IMR-90 (cell line): Measurements from ENCODE around the gene GPX4. TPM values are rescaled to one million over a fixed set of nuclear protein-coding genes. Genes with fewer than 3 reads are reported as not detected.

Experiments
- ATAC-seq: fragments of 200-7000 bp; cut with Tn5 transposase; 2 replicates; pipeline ENCODE4 v1.9.1; 2020; ENCODE audit warnings: low read depth, mild to moderate bottlenecking, moderate library complexity
- BruUV-seq: library from RNA; stranded (reverse); fragments of 400-500 nt; replicated peaks from 2 replicates; lab custom pipeline; 2021; lab: Mats Ljungman, UMichigan
- CTCF ChIA-PET: fragments of 300-600 bp; formaldehyde crosslinking; extraction: SDS; loops from one replicate; lab custom pipeline; 2021; ENCODE audit warnings: antibody characterized with exemption; lab: Yijun Ruan, JAX
- POLR2A ChIA-PET: fragments of 300-600 bp; sonication (Branson Sonifier 250); formaldehyde crosslinking; loops from one replicate; lab custom pipeline; 2022; ENCODE audit warnings: antibody characterized with exemption; ENCODE audit not compliant: unreplicated experiment; lab: Charles Lee
- DNase-seq: peaks from one replicate; pipeline ENCODE4 v3.0.0; 2013
- H2AFZ ChIP-seq: replicated peaks from 2 replicates; pipeline ENCODE3; 2013; ENCODE audit warnings: low read length, mild to moderate bottlenecking; ENCODE audit not compliant: poor library complexity
- H2AK5ac ChIP-seq: 2 replicates; pipeline ENCODE4 v1.6.1; 2013; ENCODE audit warnings: low read depth, low read length, inconsistent platforms
- H2AK9ac ChIP-seq: replicated peaks from 2 replicates; pipeline ENCODE3; 2013; ENCODE audit warnings: mild to moderate bottlenecking, low read depth, low read length, moderate library complexity; ENCODE audit not compliant: poor library complexity
- H2BK120ac ChIP-seq: 2 replicates; pipeline ENCODE4 v1.6.1; 2013; ENCODE audit warnings: low read depth, low read length, inconsistent platforms
- H2BK15ac ChIP-seq: 3 replicates; pipeline ENCODE4 v1.6.1; 2013; ENCODE audit warnings: low read depth, low read length, inconsistent platforms
- H2BK20ac ChIP-seq: 2 replicates; pipeline ENCODE4 v1.6.1; 2013; ENCODE audit warnings: low read depth, mild to moderate bottlenecking, inconsistent platforms, low read length, moderate library complexity
- H2BK5ac ChIP-seq: 2 replicates; pipeline ENCODE4 v1.6.1; 2013; ENCODE audit warnings: mild to moderate bottlenecking, low read depth, low read length, inconsistent platforms; ENCODE audit not compliant: poor library complexity, severe bottlenecking
- H3K14ac ChIP-seq: replicated peaks from 2 replicates; pipeline ENCODE4 v1.6.1; 2013; ENCODE audit warnings: low read depth, low read length, inconsistent platforms
- H3K18ac ChIP-seq: 2 replicates; pipeline ENCODE4 v1.6.1; 2013; ENCODE audit warnings: low read depth, low read length, control low read depth
- H3K23ac ChIP-seq: 2 replicates; pipeline ENCODE4 v1.6.1; 2013; ENCODE audit warnings: low read depth, low read length, inconsistent platforms
- H3K27ac ChIP-seq: 2 replicates; pipeline ENCODE4 v1.5.1; 2013; ENCODE audit warnings: mild to moderate bottlenecking, control low read depth, low read length; ENCODE audit not compliant: insufficient read depth
- H3K27me3 ChIP-seq: 2 replicates; pipeline ENCODE4 v1.6.1; 2013; ENCODE audit warnings: low read length; ENCODE audit not compliant: control insufficient read depth, insufficient read depth
- H3K36me3 ChIP-seq: 2 replicates; pipeline ENCODE4 v1.6.1; 2013; ENCODE audit warnings: low read length, mixed read lengths; ENCODE audit not compliant: control insufficient read depth, insufficient read depth
- H3K4ac ChIP-seq: 2 replicates; pipeline ENCODE4 v1.6.1; 2013; ENCODE audit warnings: low read depth, low read length, inconsistent platforms
- H3K4me1 ChIP-seq: 2 replicates; pipeline ENCODE4 v1.6.1; 2013; ENCODE audit warnings: low read length, mixed read lengths; ENCODE audit not compliant: control insufficient read depth, insufficient read depth
- H3K4me2 ChIP-seq: 2 replicates; pipeline ENCODE4 v1.6.1; 2013; ENCODE audit warnings: low read depth, mild to moderate bottlenecking, control low read depth, low read length, moderate library complexity
- H3K4me3 ChIP-seq: 2 replicates; pipeline ENCODE4 v1.5.1; 2013; ENCODE audit warnings: low read depth, mild to moderate bottlenecking, control low read depth, low read length, moderate library complexity; ENCODE audit not compliant: insufficient read depth
- H3K56ac ChIP-seq: 2 replicates; pipeline ENCODE4 v1.6.1; 2013; ENCODE audit warnings: low read length, inconsistent platforms; ENCODE audit not compliant: insufficient read depth; ENCODE audit errors: extremely low read depth
- H3K79me1 ChIP-seq, 2 experiments: 2 replicates each; pipeline ENCODE4 v1.6.1; 2013; ENCODE audit warnings: low read length in 2 of 2, inconsistent platforms in 1 of 2, low read depth in 1 of 2
- H3K9ac ChIP-seq: 2 replicates; pipeline ENCODE4 v1.6.1; 2013; ENCODE audit warnings: low read depth, low read length, control low read depth
- H3K9me1 ChIP-seq: 2 replicates; pipeline ENCODE4 v1.6.1; 2013; ENCODE audit warnings: low read length, inconsistent platforms; ENCODE audit not compliant: insufficient read depth
- H3K9me3 ChIP-seq: 2 replicates; pipeline ENCODE4 v1.6.1; 2013; ENCODE audit warnings: low read length; ENCODE audit not compliant: control insufficient read depth, insufficient read depth
- H4K20me1 ChIP-seq: 2 replicates; pipeline ENCODE4 v1.6.1; 2013; ENCODE audit warnings: low read length, inconsistent platforms; ENCODE audit not compliant: insufficient read depth
- H4K5ac ChIP-seq: 2 replicates; pipeline ENCODE4 v1.6.1; 2013; ENCODE audit warnings: mild to moderate bottlenecking, low read depth, low read length, control low read depth
- H4K8ac ChIP-seq, 2 experiments: 2 replicates each; pipeline ENCODE4 v1.6.1; 2013; ENCODE audit warnings: low read depth in 2 of 2, low read length in 2 of 2, control low read depth in 1 of 2, inconsistent platforms in 1 of 2
- H4K91ac ChIP-seq: 2 replicates; pipeline ENCODE4 v1.6.1; 2013; ENCODE audit warnings: low read depth, low read length, inconsistent platforms; ENCODE audit not compliant: insufficient read depth
- BHLHE40 ChIP-seq: fragments of 150-350 bp; IDR thresholded peaks from 2 replicates; pipeline ENCODE4 v1.6.1; 2016; ENCODE audit warnings: mild to moderate bottlenecking, low read depth, low read length
- CTCF ChIP-seq: conservative IDR thresholded peaks from 2 replicates; pipeline ENCODE4 v1.5.1; 2012; ENCODE audit warnings: mild to moderate bottlenecking, low read depth, low read length, improper control_type of control experiment
- FOS ChIP-seq: fragments of 150-350 bp; IDR thresholded peaks from 2 replicates; pipeline ENCODE4 v1.6.1; 2016; ENCODE audit warnings: low read depth, low read length
- MAFK ChIP-seq: IDR thresholded peaks from 2 replicates; pipeline ENCODE4 v1.6.1; 2012; ENCODE audit warnings: low read depth, low read length, improper control_type of control experiment
- MXI1 ChIP-seq: IDR thresholded peaks from 2 replicates; pipeline ENCODE4 v1.6.1; 2012; ENCODE audit warnings: low read depth, mild to moderate bottlenecking, low read length, moderate library complexity, borderline replicate concordance
- POLR2A ChIP-seq: IDR thresholded peaks from 2 replicates; pipeline ENCODE4 v1.6.1; 2012; ENCODE audit warnings: mild to moderate bottlenecking, low read depth, low read length
- RAD21 ChIP-seq: IDR thresholded peaks from 2 replicates; pipeline ENCODE4 v1.6.1; 2012; ENCODE audit warnings: low read length, improper control_type of control experiment
- RFX5 ChIP-seq: IDR thresholded peaks from 2 replicates; pipeline ENCODE4 v1.8.0; 2012; ENCODE audit warnings: low read depth, mild to moderate bottlenecking, low read length, moderate library complexity
- WGBS, 2 experiments: methylation state at CpG; one replicate each; pipeline versions ENCODE4 v1.1.5 to v1.1.7; 2013; ENCODE audit warnings: missing lambda C conversion rate in 2 of 2; ENCODE audit not compliant: insufficient read length in 1 of 2; ENCODE audit errors: extremely low coverage in 2 of 2; 5-methylcytosine and 5-hydroxymethylcytosine counted together
- dilution Hi-C: fragments of 300-500 bp; cut with HindIII; formaldehyde crosslinking; loops from one replicate; pipeline ENCODE4 v1.14.3; 2018; ENCODE audit warnings: low sequenced_read_pairs; ENCODE audit not compliant: unreplicated experiment
- in situ Hi-C: fragments of 300-500 bp; cut with MboI; formaldehyde crosslinking; loops from 3 replicates; pipeline ENCODE4 v1.14.3; 2019; ENCODE audit warnings: low sequenced_read_pairs, inconsistent platforms, mixed read lengths
- intact Hi-C: fragments of 100-400 bp; cut with micrococcal nuclease; formaldehyde crosslinking; loops from 2 replicates; pipeline ENCODE4 v1.10.0; 2022
- polyA plus RNA-seq, 3 experiments: library from polyadenylated mRNA; depleted of rRNA; stranded (reverse); fragments of >200 nt; gene quantifications; 2 replicates each; pipeline ENCODE4 v1.2.3, GENCODE V29; 2012; ENCODE audit warnings: low replicate concordance in 1 of 3
- total RNA-seq: library from RNA; depleted of rRNA; stranded (reverse); fragments of >200 nt; gene quantifications from 2 replicates; pipeline ENCODE4 v1.2.3, GENCODE V29; 2012
- TF ChIP-seq, protein P1 (sequence below): fragments of 150-350 bp; IDR thresholded peaks from 2 replicates; pipeline ENCODE4 v1.6.1; 2016; ENCODE audit warnings: low read depth, mild to moderate bottlenecking, low read length, moderate library complexity, borderline replicate concordance
- TF ChIP-seq, protein P2 (sequence below): fragments of 150-350 bp; IDR thresholded peaks from 2 replicates; pipeline ENCODE4 v1.6.1; 2017; ENCODE audit warnings: mild to moderate bottlenecking, antibody characterized with exemption, low read length, low read depth

The GPX4 gene
- total and polyA plus RNA-seq, 2 of the 4 experiments (the other 2 are of a cell fraction) = 357 to 1,083 TPM

DNA sequence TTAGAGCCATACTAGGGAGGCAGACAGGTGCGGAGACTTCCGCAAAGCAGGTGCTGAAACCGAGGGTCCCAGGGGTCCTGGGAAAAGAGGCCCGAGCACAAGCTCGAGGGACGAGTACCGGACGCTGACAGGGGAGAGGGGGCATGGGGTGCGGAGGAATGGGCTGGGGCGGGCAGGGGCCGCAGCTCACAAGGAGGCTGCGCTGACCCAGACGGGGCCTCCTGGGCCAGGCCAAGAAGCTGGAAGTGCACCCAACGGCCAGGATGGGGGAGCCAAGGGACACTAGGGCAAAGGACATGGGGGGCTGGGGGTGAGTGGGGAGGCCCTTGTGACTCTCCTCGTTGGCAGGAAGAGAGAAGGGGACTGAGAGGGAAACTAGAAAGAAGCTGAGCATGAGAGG lies 10.5 kb upstream of the GPX4 start:
- 96% methylated on average over 6 of the region's 15 CpGs; no CpG with 5 or more reads in 1 of the 2 experiments for WGBS, 2 experiments
- H3K4me1 ChIP-seq = peaks cover 10% of the 10 kb centered on the region; the same call in 1 of the 2 replicates
- H4K91ac ChIP-seq = no peak overlapping the region
- H3K9me3 ChIP-seq = no peaks in the 10 kb centered on the region
- no peak overlapping the region for H3K23ac ChIP-seq
- H2BK15ac ChIP-seq = no peak overlapping the region
- no TSS peak for BruUV-seq
- no peaks in the 10 kb centered on the region for H3K27me3 ChIP-seq
- ChIA-PET POLR2A (interaction anchor here (0.5 kb wide), 1 partner anchor 50 kb away, joined by 5 read pairs; no protein-coding TSS in a partner anchor), CTCF (no interaction called here)
- H4K8ac ChIP-seq = no peak overlapping the region
- H2BK120ac ChIP-seq = no peak overlapping the region
- peaks cover 5% of the 10 kb centered on the region; the same call in 1 of the 2 replicates for H3K9me1 ChIP-seq
- H3K9ac ChIP-seq = no peak overlapping the region
- no peak overlapping the region for H3K14ac ChIP-seq
- H3K56ac ChIP-seq = no peak overlapping the region
- no peak overlapping the region for H2AK5ac ChIP-seq
- no peak overlapping the region for H4K5ac ChIP-seq
- no peak overlapping the region for H3K27ac ChIP-seq
- H2BK5ac ChIP-seq = no peak overlapping the region
- H3K18ac ChIP-seq = no peak overlapping the region
- ATAC-seq = no peak
- no peak overlapping the region for H3K4me3 ChIP-seq
- no peak overlapping the region for H3K4ac ChIP-seq
- peaks cover 32% of the 10 kb centered on the region for H3K36me3 ChIP-seq
- no peak for DNase-seq
- peaks cover 3 to 28% of the 10 kb centered on the region in 2 experiments; a peak in 2 of 4 replicates for H3K79me1 ChIP-seq
- in situ Hi-C loops = no loop called here
- H2AFZ ChIP-seq = no peak overlapping the region
- H3K4me2 ChIP-seq = no peak overlapping the region; the same call in 1 of the 2 replicates
- H2AK9ac ChIP-seq = no peak overlapping the region
- H4K20me1 ChIP-seq = peaks cover 18% of the 10 kb centered on the region
- dilution Hi-C loops = no loop called here
- intact Hi-C loops = no loop called here
- no peak for TF ChIP-seq MXI1
- TF ChIP-seq RFX5 = no peak
- TF ChIP-seq, protein P1, sequence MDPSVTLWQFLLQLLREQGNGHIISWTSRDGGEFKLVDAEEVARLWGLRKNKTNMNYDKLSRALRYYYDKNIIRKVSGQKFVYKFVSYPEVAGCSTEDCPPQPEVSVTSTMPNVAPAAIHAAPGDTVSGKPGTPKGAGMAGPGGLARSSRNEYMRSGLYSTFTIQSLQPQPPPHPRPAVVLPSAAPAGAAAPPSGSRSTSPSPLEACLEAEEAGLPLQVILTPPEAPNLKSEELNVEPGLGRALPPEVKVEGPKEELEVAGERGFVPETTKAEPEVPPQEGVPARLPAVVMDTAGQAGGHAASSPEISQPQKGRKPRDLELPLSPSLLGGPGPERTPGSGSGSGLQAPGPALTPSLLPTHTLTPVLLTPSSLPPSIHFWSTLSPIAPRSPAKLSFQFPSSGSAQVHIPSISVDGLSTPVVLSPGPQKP = no peak
- no peak for TF ChIP-seq CTCF
- TF ChIP-seq RAD21 = no peak
- TF ChIP-seq, protein P2, sequence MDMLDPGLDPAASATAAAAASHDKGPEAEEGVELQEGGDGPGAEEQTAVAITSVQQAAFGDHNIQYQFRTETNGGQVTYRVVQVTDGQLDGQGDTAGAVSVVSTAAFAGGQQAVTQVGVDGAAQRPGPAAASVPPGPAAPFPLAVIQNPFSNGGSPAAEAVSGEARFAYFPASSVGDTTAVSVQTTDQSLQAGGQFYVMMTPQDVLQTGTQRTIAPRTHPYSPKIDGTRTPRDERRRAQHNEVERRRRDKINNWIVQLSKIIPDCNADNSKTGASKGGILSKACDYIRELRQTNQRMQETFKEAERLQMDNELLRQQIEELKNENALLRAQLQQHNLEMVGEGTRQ = no peak
- no peak for TF ChIP-seq BHLHE40
- TF ChIP-seq FOS = no peak
- TF ChIP-seq POLR2A = no peak
- no peak for TF ChIP-seq MAFK
- no peak overlapping the region for H2BK20ac ChIP-seq
